ENCODE results near the gene FCHSD2.

GRCh38 chr11:72869831-72870230 lies 272.3 kb downstream of the FCHSD2 start:
- TF ChIP-seq POLR2A (IDR thresholded peaks at IDR 0.05; ENCODE audit: low read depth, low read length) (no peak), TAF1 (IDR thresholded peaks at IDR 0.05; ENCODE audit: borderline replicate concordance, low read depth, low read length) (no peak), POLR2AphosphoS5 (IDR thresholded peaks at IDR 0.05; ENCODE audit: low read depth, low read length) (no peak)

Measured in GM12892 (cell line).